ENCODE data around the gene GLI1. TPM values are rescaled to one million over a fixed set of nuclear protein-coding genes. Genes with fewer than 3 reads are reported as not detected.

The GLI1 gene
- polyA plus RNA-seq, 1 of the 3 experiments (the other 2 are of a cell fraction): 0.90 TPM

DNA sequence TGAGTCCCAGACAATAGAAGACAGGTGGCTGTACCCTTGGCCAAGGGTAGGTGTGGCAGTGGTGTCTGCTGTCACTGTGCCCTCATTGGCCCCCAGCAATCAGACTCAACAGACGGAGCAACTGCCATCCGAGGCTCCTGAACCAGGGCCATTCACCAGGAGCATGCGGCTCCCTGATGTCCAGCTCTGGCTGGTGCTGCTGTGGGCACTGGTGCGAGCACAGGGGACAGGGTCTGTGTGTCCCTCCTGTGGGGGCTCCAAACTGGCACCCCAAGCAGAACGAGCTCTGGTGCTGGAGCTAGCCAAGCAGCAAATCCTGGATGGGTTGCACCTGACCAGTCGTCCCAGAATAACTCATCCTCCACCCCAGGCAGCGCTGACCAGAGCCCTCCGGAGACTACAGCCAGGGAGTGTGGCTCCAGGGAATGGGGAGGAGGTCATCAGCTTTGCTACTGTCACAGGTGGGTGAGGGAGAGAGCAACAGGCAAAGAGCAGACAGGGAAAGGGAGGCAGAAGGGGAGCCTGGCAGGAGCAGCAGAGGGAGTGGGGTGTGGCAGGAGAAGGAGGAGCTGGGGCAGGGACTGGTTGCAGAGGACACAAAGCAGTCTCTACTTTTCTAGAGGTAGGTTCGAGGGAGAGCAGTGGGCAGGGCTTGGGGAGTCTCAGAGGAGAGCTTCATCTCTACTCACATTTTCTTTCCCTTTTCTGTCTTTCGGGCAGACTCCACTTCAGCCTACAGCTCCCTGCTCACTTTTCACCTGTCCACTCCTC lies 4.0 kb upstream of the GLI1 start:
- ChIA-PET POLR2A (interaction anchor here (0.6 kb wide), 2 partner anchors 32 to 978 kb away, joined by 4 to 5 read pairs; no protein-coding TSS in a partner anchor), CTCF (interaction anchor here (0.6 to 13.7 kb wide), 28 partner anchors 9 to 242 kb away, joined by 3 to 391 read pairs (median 6); partner anchors contain the start of genes DDIT3 and INHBC)
- Histone ChIP-seq H3K79me2 (ENCODE audit: insufficient read depth) (no peaks in the 10 kb centered on the region), H3K9me2 (no peaks in the 10 kb centered on the region), H3K4me3 (ENCODE audit: low read depth in 2 of 2, low read length in 1 of 2) (no peak overlapping the region), H3F3A (replicated peaks; ENCODE audit: insufficient read depth) (peaks cover 5% of the 10 kb centered on the region), H3K27ac (ENCODE audit: low read depth in 2 of 2, low read length in 1 of 2) (no peak overlapping the region), H3K4me2 (no peak overlapping the region), H3K4me1 (ENCODE audit: control insufficient read depth in 1 of 2, insufficient read depth in 2 of 2, low read depth in 1 of 2, low read length in 1 of 2) (peaks cover 6 to 23% of the 10 kb centered on the region in 2 experiments; a peak in 2 of 4 replicates), H2AFZ (ENCODE audit: low read depth) (no peak overlapping the region), H3K36me3 (replicated peaks in 1 of 2; ENCODE audit: control insufficient read depth in 1 of 2, insufficient read depth in 2 of 2, low read length in 1 of 2) (no peaks in the 10 kb centered on the region), H4K20me1 (ENCODE audit: insufficient read depth) (no peaks in the 10 kb centered on the region), H3K9ac (no peak overlapping the region), H3K27me3 (ENCODE audit: insufficient read depth) (no peaks in the 10 kb centered on the region), H3K9me3 (no peaks in the 10 kb centered on the region)
- TF ChIP-seq MAX (IDR thresholded peaks at IDR 0.05; ENCODE audit: low read depth) (no peak), CHD2 (IDR thresholded peaks at IDR 0.05; ENCODE audit: low read length, partially characterized antibody) (no peak), FOXJ3 (CRISPR knock-in tag; IDR thresholded peaks at IDR 0.05) (no peak), TEAD4 (IDR thresholded peaks at IDR 0.05; ENCODE audit: borderline replicate concordance, insufficient read depth) (no peak)
- TF ChIP-seq, protein P1, sequence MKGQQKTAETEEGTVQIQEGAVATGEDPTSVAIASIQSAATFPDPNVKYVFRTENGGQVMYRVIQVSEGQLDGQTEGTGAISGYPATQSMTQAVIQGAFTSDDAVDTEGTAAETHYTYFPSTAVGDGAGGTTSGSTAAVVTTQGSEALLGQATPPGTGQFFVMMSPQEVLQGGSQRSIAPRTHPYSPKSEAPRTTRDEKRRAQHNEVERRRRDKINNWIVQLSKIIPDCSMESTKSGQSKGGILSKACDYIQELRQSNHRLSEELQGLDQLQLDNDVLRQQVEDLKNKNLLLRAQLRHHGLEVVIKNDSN (IDR thresholded peaks at IDR 0.05; ENCODE audit: borderline replicate concordance, low read depth): no peak
- 65% methylated on average over 3 of the region's 10 CpGs for WGBS (ENCODE audit: low lambda C conversion rate)
- no peak for DNase-seq

- Histone ChIP-seq H3K9ac (no peak overlapping the region), H3K9me3 (no peaks in the 10 kb centered on the region), H3K9me2 (no peaks in the 10 kb centered on the region), H2AFZ (ENCODE audit: low read depth) (no peak overlapping the region), H3K27ac (ENCODE audit: low read depth in 2 of 2, low read length in 1 of 2) (no peak overlapping the region), H3K4me1 (ENCODE audit: control insufficient read depth in 1 of 2, insufficient read depth in 2 of 2, low read depth in 1 of 2, low read length in 1 of 2) (peaks cover 6 to 30% of the 10 kb centered on the region in 2 experiments; a peak in 2 of 4 replicates), H3K4me3 (ENCODE audit: low read depth in 2 of 2, low read length in 1 of 2) (no peak overlapping the region), H3F3A (replicated peaks; ENCODE audit: insufficient read depth) (peaks cover 5% of the 10 kb centered on the region), H3K79me2 (ENCODE audit: insufficient read depth) (no peaks in the 10 kb centered on the region), H4K20me1 (ENCODE audit: insufficient read depth) (no peaks in the 10 kb centered on the region), H3K27me3 (ENCODE audit: insufficient read depth) (no peaks in the 10 kb centered on the region), H3K4me2 (no peak overlapping the region), H3K36me3 (replicated peaks in 1 of 2; ENCODE audit: control insufficient read depth in 1 of 2, insufficient read depth in 2 of 2, low read length in 1 of 2) (no peaks in the 10 kb centered on the region)
- 17% methylated on average over 5 of the region's 15 CpGs for WGBS (ENCODE audit: low lambda C conversion rate)
- POLR2A ChIA-PET: interaction anchor here (0.6 kb wide), 1 partner anchor 31 kb away, joined by 5 read pairs; no protein-coding TSS in a partner anchor
- DNase-seq: no peak
- no peak for TF ChIP-seq MEF2A (IDR thresholded peaks at IDR 0.05; ENCODE audit: borderline replicate concordance, low read depth)
- TF ChIP-seq IRF3 (IDR thresholded peaks at IDR 0.05; ENCODE audit: low read depth, low read length): no peak
- TF ChIP-seq, protein P1 (IDR thresholded peaks at IDR 0.05; ENCODE audit: borderline replicate concordance, low read depth): no peak
- TF ChIP-seq TAF1 (IDR thresholded peaks at IDR 0.05; ENCODE audit: borderline replicate concordance, low read depth, low read length): no peak
- TF ChIP-seq RAD21 (IDR thresholded peaks at IDR 0.05; ENCODE audit: low read length): peak; percentile 46
- TF ChIP-seq GABPA (IDR thresholded peaks at IDR 0.05; ENCODE audit: low read depth): no peak
- no peak for TF ChIP-seq MAX (IDR thresholded peaks at IDR 0.05; ENCODE audit: low read depth)
- TF ChIP-seq, protein P2, sequence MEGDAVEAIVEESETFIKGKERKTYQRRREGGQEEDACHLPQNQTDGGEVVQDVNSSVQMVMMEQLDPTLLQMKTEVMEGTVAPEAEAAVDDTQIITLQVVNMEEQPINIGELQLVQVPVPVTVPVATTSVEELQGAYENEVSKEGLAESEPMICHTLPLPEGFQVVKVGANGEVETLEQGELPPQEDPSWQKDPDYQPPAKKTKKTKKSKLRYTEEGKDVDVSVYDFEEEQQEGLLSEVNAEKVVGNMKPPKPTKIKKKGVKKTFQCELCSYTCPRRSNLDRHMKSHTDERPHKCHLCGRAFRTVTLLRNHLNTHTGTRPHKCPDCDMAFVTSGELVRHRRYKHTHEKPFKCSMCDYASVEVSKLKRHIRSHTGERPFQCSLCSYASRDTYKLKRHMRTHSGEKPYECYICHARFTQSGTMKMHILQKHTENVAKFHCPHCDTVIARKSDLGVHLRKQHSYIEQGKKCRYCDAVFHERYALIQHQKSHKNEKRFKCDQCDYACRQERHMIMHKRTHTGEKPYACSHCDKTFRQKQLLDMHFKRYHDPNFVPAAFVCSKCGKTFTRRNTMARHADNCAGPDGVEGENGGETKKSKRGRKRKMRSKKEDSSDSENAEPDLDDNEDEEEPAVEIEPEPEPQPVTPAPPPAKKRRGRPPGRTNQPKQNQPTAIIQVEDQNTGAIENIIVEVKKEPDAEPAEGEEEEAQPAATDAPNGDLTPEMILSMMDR (IDR thresholded peaks at IDR 0.05): peak; percentile 68
- CTCF ChIA-PET: interaction anchor here (0.6 to 13.7 kb wide), 27 partner anchors 8 to 243 kb away, joined by 3 to 391 read pairs (median 6); partner anchors contain the start of genes DDIT3 and INHBC
Observed at GRCh38 chr12:57456145-57456700, 3.4 kb upstream of the GLI1 start.

All from SK-N-SH (cell line).